ENCODE measurements around the gene ELP4. TPM values are rescaled to one million over a fixed set of nuclear protein-coding genes. Genes with fewer than 3 reads are reported as not detected.

The ELP4 gene
- total and polyA plus RNA-seq, 7 donors: 4.2 to 12.9 (median 8.2) TPM

DNA sequence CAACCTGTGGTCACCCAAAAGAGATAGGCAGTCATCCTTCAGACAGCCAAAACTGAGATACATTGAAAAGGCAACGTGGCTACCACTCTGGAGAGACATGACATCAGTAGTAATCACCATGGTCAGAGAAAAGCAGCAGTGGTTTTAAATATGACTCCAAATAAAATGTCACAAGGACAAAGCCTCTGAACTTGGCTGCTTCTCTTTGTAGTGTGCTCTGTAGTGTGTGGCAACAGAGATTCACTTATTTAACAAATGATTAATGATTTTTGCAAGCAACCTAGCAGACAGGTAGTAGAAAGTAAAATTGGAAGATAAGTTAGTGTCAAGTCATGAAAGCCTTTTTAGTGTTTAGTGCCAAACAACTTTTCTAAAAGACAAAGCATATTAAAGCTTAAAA lies 238.0 kb downstream of the ELP4 start:
- H3K4me3 ChIP-seq: no peak overlapping the region
- TF ChIP-seq, protein P1, sequence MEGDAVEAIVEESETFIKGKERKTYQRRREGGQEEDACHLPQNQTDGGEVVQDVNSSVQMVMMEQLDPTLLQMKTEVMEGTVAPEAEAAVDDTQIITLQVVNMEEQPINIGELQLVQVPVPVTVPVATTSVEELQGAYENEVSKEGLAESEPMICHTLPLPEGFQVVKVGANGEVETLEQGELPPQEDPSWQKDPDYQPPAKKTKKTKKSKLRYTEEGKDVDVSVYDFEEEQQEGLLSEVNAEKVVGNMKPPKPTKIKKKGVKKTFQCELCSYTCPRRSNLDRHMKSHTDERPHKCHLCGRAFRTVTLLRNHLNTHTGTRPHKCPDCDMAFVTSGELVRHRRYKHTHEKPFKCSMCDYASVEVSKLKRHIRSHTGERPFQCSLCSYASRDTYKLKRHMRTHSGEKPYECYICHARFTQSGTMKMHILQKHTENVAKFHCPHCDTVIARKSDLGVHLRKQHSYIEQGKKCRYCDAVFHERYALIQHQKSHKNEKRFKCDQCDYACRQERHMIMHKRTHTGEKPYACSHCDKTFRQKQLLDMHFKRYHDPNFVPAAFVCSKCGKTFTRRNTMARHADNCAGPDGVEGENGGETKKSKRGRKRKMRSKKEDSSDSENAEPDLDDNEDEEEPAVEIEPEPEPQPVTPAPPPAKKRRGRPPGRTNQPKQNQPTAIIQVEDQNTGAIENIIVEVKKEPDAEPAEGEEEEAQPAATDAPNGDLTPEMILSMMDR (IDR thresholded peaks at IDR 0.05): no peak
- WGBS, 3 donors: 19 to 46% (median 24%) methylated on average over 1 of the region's 1 CpG
- no peaks in the 10 kb centered on the region for H3K27me3 ChIP-seq (ENCODE audit: insufficient read depth in 3 of 3, low read length in 2 of 3)
- no peak for ATAC-seq
- H3K9me3 ChIP-seq: no peaks in the 10 kb centered on the region
- H3K36me3 ChIP-seq (ENCODE audit: insufficient read depth in 1 of 2, low read depth in 1 of 2): no peaks in the 10 kb centered on the region
- no peak overlapping the region for H3K27ac ChIP-seq
- no peaks in the 10 kb centered on the region for H3K4me1 ChIP-seq
- DNase-seq: no peak
- intact Hi-C loops (cut with DNase I): no loop called here

DNA sequence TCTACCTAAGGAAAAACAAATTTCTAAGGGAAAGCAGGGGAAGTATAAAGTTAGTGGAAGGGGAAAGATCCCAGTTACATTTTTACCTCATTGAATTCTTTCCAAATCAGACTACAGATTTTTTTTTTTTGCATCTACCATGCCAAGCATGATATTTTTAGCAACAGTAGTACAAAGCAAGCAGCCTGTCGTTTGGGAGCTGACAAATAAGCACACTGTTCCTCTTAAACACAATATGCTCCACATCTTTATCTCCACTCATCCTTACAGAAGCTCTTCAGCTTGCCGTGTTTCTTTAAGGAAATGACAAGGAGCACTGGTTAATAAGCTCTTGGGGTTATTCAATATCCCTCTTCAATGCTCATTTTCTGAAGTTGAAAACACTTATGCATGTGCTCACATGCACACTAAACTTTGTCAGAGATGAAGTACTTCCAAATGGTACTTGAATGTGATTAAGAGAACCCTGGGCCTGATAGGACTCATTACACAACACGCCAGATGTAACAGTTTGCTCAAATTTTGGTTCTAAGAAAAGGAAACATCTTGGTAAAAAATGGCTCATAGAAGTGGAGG lies 247.8 kb downstream of the ELP4 start:
- ATAC-seq (peak in 1 of 4 donors; percentile 54), DNase-seq (no peak)
- Histone ChIP-seq H3K4me1 (peaks cover 6% of the 10 kb centered on the region), H3K27ac (no peak overlapping the region), H3K9me3 (no peaks in the 10 kb centered on the region), H3K27me3 (ENCODE audit: insufficient read depth in 3 of 3, low read length in 2 of 3) (no peaks in the 10 kb centered on the region), H3K4me3 (no peak overlapping the region), H3K36me3 (ENCODE audit: insufficient read depth in 1 of 2, low read depth in 1 of 2) (no peaks in the 10 kb centered on the region)
- TF ChIP-seq, protein P1 (IDR thresholded peaks at IDR 0.05): no peak
- intact Hi-C loops (cut with DNase I): no loop called here
- 34 to 43% (median 39%) methylated on average over 3 of the region's 3 CpGs for WGBS, 3 donors

DNA sequence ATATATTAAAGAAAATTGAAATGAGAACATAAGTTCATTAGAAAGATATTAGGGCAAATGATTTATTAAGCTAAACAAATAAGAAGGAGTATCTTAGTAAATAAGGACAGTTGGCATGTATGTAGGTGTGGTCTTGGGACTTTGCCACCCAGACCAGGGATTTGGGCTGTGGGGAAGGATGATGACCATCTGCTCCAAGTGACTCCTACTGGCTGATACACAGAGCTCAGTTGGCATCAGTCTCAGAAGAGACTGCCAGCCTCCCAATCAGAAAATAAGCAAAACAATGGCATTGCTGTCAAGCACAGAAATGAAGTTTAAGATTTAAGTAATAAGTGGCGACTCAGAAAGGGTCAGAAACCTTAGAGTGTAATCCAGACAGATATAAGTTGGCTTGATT lies 252.1 kb downstream of the ELP4 start:
- no peak for ATAC-seq
- 77 to 97% (median 81%) methylated on average over 1 of the region's 1 CpG for WGBS, 3 donors

DNA sequence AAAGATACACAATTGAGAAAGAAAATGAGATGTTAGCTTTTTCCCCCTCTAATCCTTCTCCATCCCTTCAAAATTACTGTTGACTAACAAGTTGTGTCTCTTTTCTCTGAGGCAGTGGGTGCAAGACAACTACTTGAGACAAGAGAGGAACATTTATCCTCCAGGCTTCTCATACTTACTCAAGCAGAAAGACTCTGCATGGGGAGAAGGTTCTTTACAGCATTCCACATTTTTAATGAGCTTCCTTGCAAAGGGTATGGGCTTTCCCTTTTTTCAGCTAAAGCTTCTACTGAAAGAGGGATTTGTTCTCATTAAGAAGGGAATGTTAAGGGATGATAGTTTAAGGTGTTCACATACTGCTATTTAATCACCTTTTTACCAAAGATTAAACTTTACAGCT lies 253.7 kb downstream of the ELP4 start:
- Histone ChIP-seq H3K36me3 (ENCODE audit: insufficient read depth in 1 of 2, low read depth in 1 of 2) (no peaks in the 10 kb centered on the region), H3K4me1 (no peaks in the 10 kb centered on the region), H3K4me3 (no peak overlapping the region), H3K9me3 (no peaks in the 10 kb centered on the region), H3K27ac (no peak overlapping the region), H3K27me3 (ENCODE audit: insufficient read depth in 3 of 3, low read length in 2 of 3) (no peaks in the 10 kb centered on the region)
- ATAC-seq (no peak), DNase-seq (no peak)
- TF ChIP-seq, protein P1 (IDR thresholded peaks at IDR 0.05): no peak
- intact Hi-C loops (cut with DNase I): loop anchor here in 1 of 2 donors (5.0 kb wide), 1 partner anchor 71 kb away; no protein-coding TSS in a partner anchor

More for the DNA sequence above, 252.1 kb downstream of the ELP4 start:
- Histone ChIP-seq H3K4me3 (no peak overlapping the region), H3K36me3 (ENCODE audit: insufficient read depth in 1 of 2, low read depth in 1 of 2) (no peaks in the 10 kb centered on the region), H3K4me1 (peaks cover 6% of the 10 kb centered on the region), H3K9me3 (no peaks in the 10 kb centered on the region), H3K27me3 (ENCODE audit: insufficient read depth in 3 of 3, low read length in 2 of 3) (no peaks in the 10 kb centered on the region), H3K27ac (no peak overlapping the region)
- TF ChIP-seq, protein P1 (IDR thresholded peaks at IDR 0.05): no peak
- intact Hi-C loops (cut with DNase I): loop anchor here in 1 of 2 donors (5.0 kb wide), 1 partner anchor 69 kb away; no protein-coding TSS in a partner anchor
- no peak for DNase-seq

DNA sequence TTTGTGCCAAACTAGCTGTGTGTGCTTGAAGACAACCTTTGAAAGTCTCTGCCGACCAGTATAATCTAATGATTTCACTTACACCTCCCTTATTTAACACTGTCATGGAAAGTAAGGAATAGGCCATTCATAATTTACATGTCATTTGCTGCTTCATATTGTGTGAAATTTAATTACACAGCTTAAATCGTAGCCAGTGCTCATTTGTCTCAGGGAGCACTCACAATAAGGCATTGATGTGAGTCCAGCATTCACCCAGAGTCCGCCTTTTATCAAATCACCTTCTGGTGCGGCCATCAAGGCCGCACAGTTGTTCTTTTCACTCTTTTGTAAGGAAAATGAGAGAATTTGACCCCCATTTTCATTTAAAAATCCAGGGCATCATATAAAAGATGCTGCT lies 254.7 kb downstream of the ELP4 start:
- WGBS, 3 donors: 81 to 85% (median 82%) methylated on average over 5 of the region's 5 CpGs

More for the DNA sequence above, 254.7 kb downstream of the ELP4 start:
- ATAC-seq (no peak), DNase-seq (no peak)
- TF ChIP-seq, protein P1 (IDR thresholded peaks at IDR 0.05): no peak
- Histone ChIP-seq H3K4me3 (no peak overlapping the region), H3K27ac (no peak overlapping the region), H3K36me3 (ENCODE audit: insufficient read depth in 1 of 2, low read depth in 1 of 2) (no peaks in the 10 kb centered on the region), H3K9me3 (no peaks in the 10 kb centered on the region), H3K27me3 (ENCODE audit: insufficient read depth in 3 of 3, low read length in 2 of 3) (no peaks in the 10 kb centered on the region), H3K4me1 (peaks cover 5% of the 10 kb centered on the region)
- intact Hi-C loops (cut with DNase I): loop anchor here in 1 of 2 donors (5.0 kb wide), 1 partner anchor 72 kb away; no protein-coding TSS in a partner anchor

All from psoas muscle (tissue), 8 donors.